ENCODE results near the gene HMMR. TPM values are rescaled to one million over a fixed set of nuclear protein-coding genes. Genes with fewer than 3 reads are reported as not detected.

The HMMR gene
- polyA plus RNA-seq, 1 donor from 2014 or later: 3.5 TPM

GRCh38 chr5:163447191-163447590, 13.2 kb upstream of the HMMR start:
- Histone ChIP-seq H3K9ac (ENCODE audit: low read length) (no peak overlapping the region), H3F3A (ENCODE audit: insufficient read depth, low read length, poor library complexity, severe bottlenecking) (no peaks in the 10 kb centered on the region), H3K27ac (ENCODE audit: low read length) (no peak overlapping the region), H3K4me2 (ENCODE audit: low read length) (no peak overlapping the region), H3K27me3 (ENCODE audit: insufficient read depth, low read depth, low read length) (no peaks in the 10 kb centered on the region), H2AFZ (ENCODE audit: low read depth, low read length) (no peak overlapping the region), H3K4me3 (ENCODE audit: low read length) (no peak overlapping the region), H3K9me2 (ENCODE audit: insufficient read depth, low read length) (no peaks in the 10 kb centered on the region), H3K79me2 (replicated peaks; ENCODE audit: insufficient read depth, low read length) (no peaks in the 10 kb centered on the region), H3K9me3 (ENCODE audit: low read length) (no peaks in the 10 kb centered on the region), H3K36me3 (ENCODE audit: insufficient read depth, low read length) (peaks cover 5% of the 10 kb centered on the region), H4K20me1 (ENCODE audit: insufficient read depth) (no peaks in the 10 kb centered on the region)
- TF ChIP-seq EZH2 (IDR thresholded peaks at IDR 0.05; ENCODE audit: borderline replicate concordance, insufficient read depth, low read length, poor library complexity, severe bottlenecking) (no peak), SMC3 (conservative IDR thresholded peaks at IDR 0.05; ENCODE audit: poor library complexity) (no peak), CTCF (IDR thresholded peaks at IDR 0.05; ENCODE audit: poor library complexity, severe bottlenecking) (no peak), MXI1 (conservative IDR thresholded peaks at IDR 0.05; ENCODE audit: poor library complexity, severe bottlenecking) (no peak), POLR2AphosphoS5 (IDR thresholded peaks at IDR 0.05) (no peak)
- TF ChIP-seq, protein P1, sequence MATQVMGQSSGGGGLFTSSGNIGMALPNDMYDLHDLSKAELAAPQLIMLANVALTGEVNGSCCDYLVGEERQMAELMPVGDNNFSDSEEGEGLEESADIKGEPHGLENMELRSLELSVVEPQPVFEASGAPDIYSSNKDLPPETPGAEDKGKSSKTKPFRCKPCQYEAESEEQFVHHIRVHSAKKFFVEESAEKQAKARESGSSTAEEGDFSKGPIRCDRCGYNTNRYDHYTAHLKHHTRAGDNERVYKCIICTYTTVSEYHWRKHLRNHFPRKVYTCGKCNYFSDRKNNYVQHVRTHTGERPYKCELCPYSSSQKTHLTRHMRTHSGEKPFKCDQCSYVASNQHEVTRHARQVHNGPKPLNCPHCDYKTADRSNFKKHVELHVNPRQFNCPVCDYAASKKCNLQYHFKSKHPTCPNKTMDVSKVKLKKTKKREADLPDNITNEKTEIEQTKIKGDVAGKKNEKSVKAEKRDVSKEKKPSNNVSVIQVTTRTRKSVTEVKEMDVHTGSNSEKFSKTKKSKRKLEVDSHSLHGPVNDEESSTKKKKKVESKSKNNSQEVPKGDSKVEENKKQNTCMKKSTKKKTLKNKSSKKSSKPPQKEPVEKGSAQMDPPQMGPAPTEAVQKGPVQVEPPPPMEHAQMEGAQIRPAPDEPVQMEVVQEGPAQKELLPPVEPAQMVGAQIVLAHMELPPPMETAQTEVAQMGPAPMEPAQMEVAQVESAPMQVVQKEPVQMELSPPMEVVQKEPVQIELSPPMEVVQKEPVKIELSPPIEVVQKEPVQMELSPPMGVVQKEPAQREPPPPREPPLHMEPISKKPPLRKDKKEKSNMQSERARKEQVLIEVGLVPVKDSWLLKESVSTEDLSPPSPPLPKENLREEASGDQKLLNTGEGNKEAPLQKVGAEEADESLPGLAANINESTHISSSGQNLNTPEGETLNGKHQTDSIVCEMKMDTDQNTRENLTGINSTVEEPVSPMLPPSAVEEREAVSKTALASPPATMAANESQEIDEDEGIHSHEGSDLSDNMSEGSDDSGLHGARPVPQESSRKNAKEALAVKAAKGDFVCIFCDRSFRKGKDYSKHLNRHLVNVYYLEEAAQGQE (IDR thresholded peaks at IDR 0.05; ENCODE audit: borderline replicate concordance): no peak

DNA sequence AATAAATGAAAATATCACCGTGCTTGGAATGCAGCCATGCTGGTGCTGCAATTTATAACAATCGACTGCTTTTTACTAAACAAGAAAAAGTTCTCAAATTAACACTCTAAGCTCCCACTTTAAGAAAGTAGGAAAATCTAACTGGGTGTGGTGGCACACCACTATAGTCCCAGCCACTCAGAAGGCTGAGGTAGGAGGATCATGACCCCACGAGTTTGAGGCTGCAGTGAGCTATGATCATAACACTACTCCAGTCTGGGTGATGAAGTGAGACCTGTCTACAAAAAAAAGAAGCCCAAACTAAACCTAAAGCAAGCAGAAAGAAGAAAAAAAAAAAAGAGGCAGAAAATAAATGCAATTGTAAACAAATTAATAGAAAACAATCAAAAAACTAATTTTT, 12.6 kb upstream of the HMMR start:
- Histone ChIP-seq H3K9ac (ENCODE audit: low read length) (no peak overlapping the region), H3K27ac (ENCODE audit: low read length) (no peak overlapping the region), H3K4me2 (ENCODE audit: low read length) (no peak overlapping the region), H3K36me3 (ENCODE audit: insufficient read depth, low read length) (peaks cover 5% of the 10 kb centered on the region), H3K9me3 (ENCODE audit: low read length) (no peaks in the 10 kb centered on the region), H4K20me1 (ENCODE audit: insufficient read depth) (no peaks in the 10 kb centered on the region), H3K27me3 (ENCODE audit: insufficient read depth, low read depth, low read length) (no peaks in the 10 kb centered on the region), H3F3A (ENCODE audit: insufficient read depth, low read length, poor library complexity, severe bottlenecking) (no peaks in the 10 kb centered on the region), H2AFZ (ENCODE audit: low read depth, low read length) (no peak overlapping the region), H3K9me2 (ENCODE audit: insufficient read depth, low read length) (no peaks in the 10 kb centered on the region), H3K79me2 (replicated peaks; ENCODE audit: insufficient read depth, low read length) (no peaks in the 10 kb centered on the region), H3K4me3 (ENCODE audit: low read length) (no peak overlapping the region)
- TF ChIP-seq MXI1 (conservative IDR thresholded peaks at IDR 0.05; ENCODE audit: poor library complexity, severe bottlenecking): no peak
- TF ChIP-seq EP300 (conservative IDR thresholded peaks at IDR 0.05; ENCODE audit: poor library complexity, severe bottlenecking): no peak
- TF ChIP-seq SMC3 (conservative IDR thresholded peaks at IDR 0.05; ENCODE audit: poor library complexity): no peak
- no peak for TF ChIP-seq POLR2AphosphoS5 (IDR thresholded peaks at IDR 0.05)
- TF ChIP-seq TAF1 (IDR thresholded peaks at IDR 0.05; ENCODE audit: low read depth): no peak
- no peak for TF ChIP-seq EZH2 (IDR thresholded peaks at IDR 0.05; ENCODE audit: borderline replicate concordance, insufficient read depth, low read length, poor library complexity, severe bottlenecking)
- TF ChIP-seq, protein P1 (IDR thresholded peaks at IDR 0.05; ENCODE audit: borderline replicate concordance): no peak
- TF ChIP-seq RAD21 (conservative IDR thresholded peaks at IDR 0.05): no peak
- no peak for TF ChIP-seq CTCF (IDR thresholded peaks at IDR 0.05; ENCODE audit: poor library complexity, severe bottlenecking)
